ENCODE measurements around the gene TRIM45. TPM values are rescaled to one million over a fixed set of nuclear protein-coding genes. Genes with fewer than 3 reads are reported as not detected.
A peak's percentile ranks its signal among the peaks of the same experiment; 100 is the strongest.

The TRIM45 gene
- total RNA-seq, 1 experiment from 2014 or later, result 11.7 TPM

DNA sequence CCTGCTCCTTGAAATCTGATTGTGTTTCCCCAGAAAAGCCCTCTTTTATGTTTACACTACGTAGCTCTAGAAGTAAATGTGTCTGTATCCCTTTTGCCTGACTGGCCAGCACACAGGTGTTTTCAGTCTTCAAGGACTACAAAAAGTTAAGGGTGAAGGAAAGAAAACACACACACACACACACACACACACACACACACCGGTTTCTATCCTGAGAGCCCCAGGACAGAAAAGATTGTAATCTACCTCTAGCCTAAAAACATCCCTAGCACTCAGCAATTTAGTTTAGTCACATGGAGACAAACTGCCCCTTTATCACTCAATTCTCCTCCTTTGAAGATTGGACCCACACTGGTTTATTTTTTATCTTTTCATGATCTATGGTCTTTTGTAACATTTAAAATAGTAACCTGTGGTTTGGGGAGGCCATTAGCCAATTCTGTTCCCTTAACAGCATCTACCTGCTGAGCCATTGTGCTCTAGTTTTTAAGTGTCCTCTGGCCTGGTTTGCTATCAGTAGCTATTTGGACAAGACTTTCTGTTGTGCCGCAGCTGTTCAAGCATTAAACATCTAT is 15.8 kb upstream of the TRIM45 start:
- Histone ChIP-seq H3K4ac (ENCODE audit: low read depth, low read length) (no peak overlapping the region), H2BK15ac (ENCODE audit: low read depth, low read length) (no peak overlapping the region), H3K79me2 (ENCODE audit: insufficient read depth, low read length) (no peaks in the 10 kb centered on the region), H2BK12ac (ENCODE audit: insufficient read length, low read depth, low read length) (no peak overlapping the region), H3K4me2 (ENCODE audit: insufficient read depth, insufficient read length, low read length) (no peak overlapping the region), H3K27me3 (ENCODE audit: insufficient read depth, low read length) (no peaks in the 10 kb centered on the region), H3K23me2 (ENCODE audit: insufficient read length, low read depth, low read length, poor library complexity, severe bottlenecking) (no peaks in the 10 kb centered on the region), H2BK120ac (ENCODE audit: low read depth, low read length, poor library complexity, severe bottlenecking) (no peak overlapping the region), H3K18ac (ENCODE audit: insufficient read length, low read depth, low read length) (no peak overlapping the region), H3K27ac (ENCODE audit: insufficient read length, low read depth, low read length) (no peak overlapping the region), H3K9me3 (ENCODE audit: control insufficient read depth, low read depth, low read length) (no peaks in the 10 kb centered on the region), H4K20me1 (ENCODE audit: control insufficient read depth, insufficient read depth, insufficient read length) (no peaks in the 10 kb centered on the region), H3T11ph (ENCODE audit: low read length) (no peak overlapping the region), H3K56ac (ENCODE audit: insufficient read length, low read depth, low read length) (no peak overlapping the region), H2AFZ (ENCODE audit: low read length) (no peak overlapping the region), H4K8ac (replicated peaks; ENCODE audit: insufficient read length, low read depth, low read length) (no peak overlapping the region), H3K23ac (ENCODE audit: insufficient read length, low read depth, low read length) (no peak overlapping the region), H2BK20ac (ENCODE audit: low read depth, low read length, poor library complexity, severe bottlenecking) (no peak overlapping the region), H3K9ac (ENCODE audit: extremely low read depth, insufficient read length, low read length) (no peak overlapping the region), H3K79me1 (ENCODE audit: insufficient read depth, low read depth, low read length, poor library complexity, severe bottlenecking) (no peaks in the 10 kb centered on the region), H2AK5ac (ENCODE audit: insufficient read length, low read length) (no peak overlapping the region), H3K4me1 (ENCODE audit: insufficient read depth, low read length) (no peaks in the 10 kb centered on the region; the same call in 1 of the 2 replicates), H4K5ac (ENCODE audit: insufficient read length, low read depth, low read length) (no peak overlapping the region), H2BK5ac (ENCODE audit: insufficient read length, low read length) (no peak overlapping the region), H4K91ac (ENCODE audit: insufficient read length, low read depth, low read length) (no peak overlapping the region), H3K14ac (ENCODE audit: insufficient read depth, low read length) (no peak overlapping the region)
- WGBS (ENCODE audit: extremely low coverage, insufficient read length, low lambda C conversion rate), result no CpG with 5 or more reads among the region's 3 CpGs
- no peak for DNase-seq
- Mint-ChIP-seq H3K27ac (peak overlapping the region in 2 of 3 experiments; percentile 16 to 70; a peak in 4 of 7 replicates), H3K27me3 (ENCODE audit: low read depth) (no peaks in the 10 kb centered on the region), H3K4me3 (no peak overlapping the region), H3K36me3 (ENCODE audit: insufficient read depth in 1 of 3, low read depth in 3 of 3) (no peaks in the 10 kb centered on the region), H3K9me3 (no peaks in the 10 kb centered on the region), H3K4me1 (peaks cover 39 to 48% of the 10 kb centered on the region in 2 experiments)
- TF ChIP-seq CTCF (conservative IDR thresholded peaks at IDR 0.05), result no peak

Measured in H9 (cell line).